HCT116 (cell line): ENCODE results near the gene NAP1L1. TPM values are rescaled to one million over a fixed set of nuclear protein-coding genes. Genes with fewer than 3 reads are reported as not detected.

Experiments used
- ATAC-seq: fragments of 200-7000 bp; cut with Tn5 transposase; 2 replicates; pipeline ENCODE4 v1.9.1; 2020; ENCODE audit warnings: mild to moderate bottlenecking, moderate library complexity
- BruUV-seq: library from RNA; stranded (reverse); fragments of 400-500 nt; replicated peaks from 2 replicates; lab custom pipeline; 2021; lab: Mats Ljungman, UMichigan
- CTCF ChIA-PET: fragments of 300-600 bp; sonication (Branson Sonifier 250); formaldehyde crosslinking; loops from one replicate; lab custom pipeline; 2021; ENCODE audit warnings: antibody characterized with exemption; lab: Charles Lee
- POLR2A ChIA-PET: fragments of 300-600, 350-600 bp; sonication (Branson Sonifier 250); formaldehyde crosslinking; loops from one replicate; lab custom pipeline; 2021; ENCODE audit warnings: antibody characterized with exemption; lab: Charles Lee
- RAD21 ChIA-PET, 2 experiments: fragments of 300-600 bp; sonication (Branson Sonifier 250); formaldehyde crosslinking; loops; one replicate each; lab custom pipeline; 2023; ENCODE audit warnings: low total read pairs in 2 of 2; ENCODE audit not compliant: uncharacterized antibody in 2 of 2, unreplicated experiment in 2 of 2, low non-redundant PET in 1 of 2; lab: Charles Lee
- DNase-seq: peaks from one replicate; pipeline ENCODE4 v3.0.0-alpha.2; 2010; ENCODE audit warnings: low read depth, low spot score
- H2AFZ ChIP-seq: fragments of 200-600 bp; shearing (Covaris generic), sonication (generic); 2 replicates; pipeline ENCODE4 v1.6.1; 2017; ENCODE audit warnings: low read depth, mixed run types, mixed read lengths, antibody characterized with exemption, low read length; ENCODE audit not compliant: poor library complexity, severe bottlenecking
- H3K27ac ChIP-seq: 2 replicates; pipeline ENCODE4 v1.5.1; 2012; ENCODE audit warnings: low read depth, low read length
- H3K27me3 ChIP-seq: fragments of 200-600 bp; sonication (generic); 2 replicates; pipeline ENCODE4 v1.6.1; 2016; ENCODE audit warnings: mixed run types, low read length, mixed read lengths; ENCODE audit not compliant: insufficient read depth
- H3K36me3 ChIP-seq, 2 experiments: fragments of 200-500 bp in 1 of 2; fragments of 200-600 bp in 1 of 2; sonication (Bioruptor generic) in 1 of 2; sonication (generic) in 1 of 2; 2 replicates each; pipeline versions ENCODE4 v1.5.1 to v1.6.1; 2014 to 2016; ENCODE audit warnings: low read length in 2 of 2, inconsistent platforms in 1 of 2, mixed read lengths in 1 of 2, mixed run types in 1 of 2; ENCODE audit not compliant: insufficient read depth in 2 of 2, control insufficient read depth in 1 of 2
- H3K4me1 ChIP-seq, 2 experiments: fragments of 200-600 bp in 1 of 2; sonication (generic) in 1 of 2; 2 replicates each; pipeline versions ENCODE4 v1.5.1 to v1.6.1; 2012 to 2017; ENCODE audit warnings: low read length in 2 of 2, inconsistent platforms in 1 of 2, mild to moderate bottlenecking in 1 of 2, mixed read lengths in 1 of 2, mixed run types in 1 of 2, moderate library complexity in 1 of 2; ENCODE audit not compliant: insufficient read depth in 2 of 2, control insufficient read depth in 1 of 2
- H3K4me2 ChIP-seq: fragments of 200-600 bp; sonication (generic); 2 replicates; pipeline ENCODE4 v1.6.1; 2017; ENCODE audit warnings: mixed run types, low read length, mixed read lengths
- H3K4me3 ChIP-seq, 2 experiments: fragments of 200-600 bp in 1 of 2; sonication (generic) in 1 of 2; replicated peaks in 1 of 2; 2 replicates each; pipeline ENCODE4 v1.5.1; 2011 to 2016; ENCODE audit warnings: low read length in 2 of 2, control low read depth in 1 of 2, low read depth in 1 of 2, mild to moderate bottlenecking in 1 of 2, mixed read lengths in 1 of 2, mixed run types in 1 of 2
- H3K79me2 ChIP-seq: fragments of 200-600 bp; sonication (generic); 2 replicates; pipeline ENCODE4 v1.6.1; 2017; ENCODE audit warnings: mild to moderate bottlenecking, mixed run types, low read length, moderate library complexity, mixed read lengths; ENCODE audit not compliant: insufficient read depth
- H3K9ac ChIP-seq: fragments of 200-600 bp; sonication (generic); 2 replicates; pipeline ENCODE4 v1.6.1; 2016; ENCODE audit warnings: low read length, mixed read lengths
- H3K9me2 ChIP-seq: fragments of 200-600 bp; sonication (generic), shearing (Covaris generic); 2 replicates; pipeline ENCODE4 v1.6.1; 2017; ENCODE audit warnings: mixed run types, mild to moderate bottlenecking, moderate library complexity; ENCODE audit not compliant: insufficient read depth
- H3K9me3 ChIP-seq, 2 experiments: fragments of 200-500 bp in 1 of 2; fragments of 200-600 bp in 1 of 2; sonication (Bioruptor generic) in 1 of 2; sonication (generic) in 1 of 2; 2 replicates each; pipeline ENCODE4 v1.6.1; 2014 to 2017; ENCODE audit warnings: low read length in 2 of 2, mixed read lengths in 2 of 2, inconsistent platforms in 1 of 2, low read depth in 1 of 2, mild to moderate bottlenecking in 1 of 2, mixed run types in 1 of 2, moderate library complexity in 1 of 2; ENCODE audit not compliant: control insufficient read depth in 1 of 2, insufficient read depth in 1 of 2
- H4K20me1 ChIP-seq: fragments of 200-600 bp; sonication (generic), shearing (Covaris generic); 2 replicates; pipeline ENCODE4 v1.6.1; 2017; ENCODE audit warnings: mixed run types, mild to moderate bottlenecking, moderate library complexity; ENCODE audit not compliant: insufficient read depth
- CBX3 ChIP-seq: IDR thresholded peaks from 2 replicates; pipeline ENCODE4 v1.6.1; 2012; ENCODE audit warnings: low read depth
- EGR1 ChIP-seq: IDR thresholded peaks from 2 replicates; pipeline ENCODE4 v1.6.1; 2012; ENCODE audit warnings: low read depth
- ELF1 ChIP-seq: IDR thresholded peaks from 2 replicates; pipeline ENCODE4 v1.6.1; 2012; ENCODE audit warnings: low read depth, borderline replicate concordance
- EZH2 ChIP-seq: fragments of 200-600 bp; sonication (generic); IDR thresholded peaks from 2 replicates; pipeline ENCODE4 v1.6.1; 2017; ENCODE audit warnings: antibody characterized with exemption, mixed run types
- EZH2phosphoT487 ChIP-seq: fragments of 200-600 bp; IDR thresholded peaks from 2 replicates; pipeline ENCODE4 v1.6.1; 2018; ENCODE audit warnings: antibody characterized with exemption, borderline replicate concordance
- POLR2A ChIP-seq: IDR thresholded peaks from 2 replicates; pipeline ENCODE4 v1.7.0; 2011; ENCODE audit warnings: borderline replicate concordance; ENCODE audit not compliant: insufficient read depth, insufficient read length; ENCODE audit errors: extremely low read depth
- POLR2AphosphoS5 ChIP-seq: IDR thresholded peaks from 2 replicates; pipeline ENCODE4 v1.6.1; 2011; ENCODE audit warnings: mild to moderate bottlenecking, low read depth, low read length, moderate library complexity
- SIN3A ChIP-seq: IDR thresholded peaks from 2 replicates; pipeline ENCODE4 v1.6.1; 2012; ENCODE audit warnings: low read depth
- SP1 ChIP-seq: IDR thresholded peaks from 2 replicates; pipeline ENCODE4 v1.6.1; 2012; ENCODE audit warnings: low read depth
- TCF7L2 ChIP-seq: IDR thresholded peaks from 2 replicates; pipeline ENCODE4 v1.7.0; 2011; ENCODE audit warnings: borderline replicate concordance, inconsistent platforms; ENCODE audit not compliant: insufficient read depth, insufficient read length; ENCODE audit errors: extremely low read depth
- YY1 ChIP-seq: IDR thresholded peaks from 2 replicates; pipeline ENCODE4 v1.6.1; 2011; ENCODE audit warnings: low read length, low read depth, moderate library complexity, mild to moderate bottlenecking; ENCODE audit not compliant: insufficient replicate concordance; ENCODE audit errors: extremely low read depth
- intact Hi-C: fragments of 100-400 bp; cut with micrococcal nuclease; formaldehyde crosslinking; loops from 2 replicates; pipeline ENCODE4 v1.10.0; 2022
- total RNA-seq: library from RNA; stranded (reverse); gene quantifications from one replicate; pipeline ENCODE4 v1.2.1, GENCODE V29; 2021; ENCODE audit not compliant: unreplicated experiment
- TF ChIP-seq, protein P1 (sequence below): IDR thresholded peaks from 2 replicates; pipeline ENCODE4 v1.6.1; 2012
- TF ChIP-seq, protein P2 (sequence below): IDR thresholded peaks from 2 replicates; pipeline ENCODE4 v1.6.1; 2012; ENCODE audit warnings: low read depth
- TF ChIP-seq, protein P3 (sequence below): IDR thresholded peaks from 2 replicates; pipeline ENCODE4 v1.6.1; 2011; ENCODE audit warnings: mild to moderate bottlenecking, low read length, moderate library complexity; ENCODE audit not compliant: insufficient replicate concordance; ENCODE audit errors: extremely low read depth

Gene NAP1L1
- total RNA-seq, 1 experiment from 2014 or later, result 531 TPM

DNA sequence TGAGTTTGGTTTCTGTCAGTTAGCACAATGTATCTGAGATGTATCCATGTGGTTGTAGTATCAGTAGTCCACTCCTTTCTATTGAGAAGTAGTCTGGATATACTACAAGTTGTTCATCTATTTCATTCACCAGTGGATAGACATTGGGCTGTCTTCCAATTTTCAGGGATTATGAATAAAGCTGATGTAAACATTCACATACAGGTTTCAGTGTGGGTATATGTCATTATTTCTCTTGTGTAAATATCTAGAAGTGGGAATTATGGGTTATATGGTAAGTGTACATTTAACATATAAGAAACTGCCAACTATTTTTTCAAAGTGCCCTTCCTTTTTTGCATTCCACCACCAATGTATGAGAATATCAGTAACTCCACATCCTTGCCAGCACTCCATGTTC is 88.8 kb downstream of the NAP1L1 start (continued):
- no peak for TF ChIP-seq ELF1
- TF ChIP-seq, protein P1, sequence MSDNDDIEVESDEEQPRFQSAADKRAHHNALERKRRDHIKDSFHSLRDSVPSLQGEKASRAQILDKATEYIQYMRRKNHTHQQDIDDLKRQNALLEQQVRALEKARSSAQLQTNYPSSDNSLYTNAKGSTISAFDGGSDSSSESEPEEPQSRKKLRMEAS, result no peak

DNA sequence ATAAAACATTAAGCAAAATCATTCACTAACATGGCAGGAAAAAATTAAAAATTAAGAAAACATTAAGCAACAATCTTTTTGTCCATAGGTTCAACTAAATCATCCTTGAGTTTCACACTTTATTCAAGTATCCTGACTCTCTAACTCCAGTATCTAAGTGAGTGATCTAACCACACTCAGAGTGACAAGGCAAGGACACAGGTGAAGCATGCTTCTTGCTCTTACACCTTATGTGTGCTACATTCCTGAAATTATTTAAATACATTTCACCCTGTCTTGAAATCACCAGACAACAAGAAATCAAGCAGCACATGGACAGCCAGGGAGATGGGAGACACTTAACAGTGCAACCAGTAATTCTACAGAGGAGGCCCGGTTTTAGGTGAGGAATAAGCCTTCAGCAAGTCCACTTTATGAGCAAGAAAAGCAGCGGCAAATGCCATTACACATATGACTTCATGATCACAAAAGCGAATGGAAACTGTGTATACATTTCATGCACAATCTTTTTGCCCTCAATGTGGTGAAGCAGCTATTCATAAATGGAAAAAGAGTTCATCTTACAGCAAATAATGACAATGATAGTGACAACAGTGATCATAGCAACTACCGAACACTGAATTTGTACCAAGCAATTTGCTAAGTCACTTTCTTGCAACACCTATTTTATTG is 90.3 kb downstream of the NAP1L1 start:
- ChIA-PET RAD21 (no interaction called here), CTCF (no interaction called here), POLR2A (no interaction called here)
- BruUV-seq, result no TSS peak
- H4K20me1 ChIP-seq, result no peaks in the 10 kb centered on the region
- peak; percentile 53 for ATAC-seq
- peak overlapping the region; percentile 4; the same call in 1 of the 2 replicates for H3K4me2 ChIP-seq
- no peaks in the 10 kb centered on the region for H3K27me3 ChIP-seq
- DNase-seq, result no peak
- TF ChIP-seq EZH2phosphoT487, result no peak
- TF ChIP-seq, protein P2, sequence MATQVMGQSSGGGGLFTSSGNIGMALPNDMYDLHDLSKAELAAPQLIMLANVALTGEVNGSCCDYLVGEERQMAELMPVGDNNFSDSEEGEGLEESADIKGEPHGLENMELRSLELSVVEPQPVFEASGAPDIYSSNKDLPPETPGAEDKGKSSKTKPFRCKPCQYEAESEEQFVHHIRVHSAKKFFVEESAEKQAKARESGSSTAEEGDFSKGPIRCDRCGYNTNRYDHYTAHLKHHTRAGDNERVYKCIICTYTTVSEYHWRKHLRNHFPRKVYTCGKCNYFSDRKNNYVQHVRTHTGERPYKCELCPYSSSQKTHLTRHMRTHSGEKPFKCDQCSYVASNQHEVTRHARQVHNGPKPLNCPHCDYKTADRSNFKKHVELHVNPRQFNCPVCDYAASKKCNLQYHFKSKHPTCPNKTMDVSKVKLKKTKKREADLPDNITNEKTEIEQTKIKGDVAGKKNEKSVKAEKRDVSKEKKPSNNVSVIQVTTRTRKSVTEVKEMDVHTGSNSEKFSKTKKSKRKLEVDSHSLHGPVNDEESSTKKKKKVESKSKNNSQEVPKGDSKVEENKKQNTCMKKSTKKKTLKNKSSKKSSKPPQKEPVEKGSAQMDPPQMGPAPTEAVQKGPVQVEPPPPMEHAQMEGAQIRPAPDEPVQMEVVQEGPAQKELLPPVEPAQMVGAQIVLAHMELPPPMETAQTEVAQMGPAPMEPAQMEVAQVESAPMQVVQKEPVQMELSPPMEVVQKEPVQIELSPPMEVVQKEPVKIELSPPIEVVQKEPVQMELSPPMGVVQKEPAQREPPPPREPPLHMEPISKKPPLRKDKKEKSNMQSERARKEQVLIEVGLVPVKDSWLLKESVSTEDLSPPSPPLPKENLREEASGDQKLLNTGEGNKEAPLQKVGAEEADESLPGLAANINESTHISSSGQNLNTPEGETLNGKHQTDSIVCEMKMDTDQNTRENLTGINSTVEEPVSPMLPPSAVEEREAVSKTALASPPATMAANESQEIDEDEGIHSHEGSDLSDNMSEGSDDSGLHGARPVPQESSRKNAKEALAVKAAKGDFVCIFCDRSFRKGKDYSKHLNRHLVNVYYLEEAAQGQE, result no peak
- TF ChIP-seq, protein P3, sequence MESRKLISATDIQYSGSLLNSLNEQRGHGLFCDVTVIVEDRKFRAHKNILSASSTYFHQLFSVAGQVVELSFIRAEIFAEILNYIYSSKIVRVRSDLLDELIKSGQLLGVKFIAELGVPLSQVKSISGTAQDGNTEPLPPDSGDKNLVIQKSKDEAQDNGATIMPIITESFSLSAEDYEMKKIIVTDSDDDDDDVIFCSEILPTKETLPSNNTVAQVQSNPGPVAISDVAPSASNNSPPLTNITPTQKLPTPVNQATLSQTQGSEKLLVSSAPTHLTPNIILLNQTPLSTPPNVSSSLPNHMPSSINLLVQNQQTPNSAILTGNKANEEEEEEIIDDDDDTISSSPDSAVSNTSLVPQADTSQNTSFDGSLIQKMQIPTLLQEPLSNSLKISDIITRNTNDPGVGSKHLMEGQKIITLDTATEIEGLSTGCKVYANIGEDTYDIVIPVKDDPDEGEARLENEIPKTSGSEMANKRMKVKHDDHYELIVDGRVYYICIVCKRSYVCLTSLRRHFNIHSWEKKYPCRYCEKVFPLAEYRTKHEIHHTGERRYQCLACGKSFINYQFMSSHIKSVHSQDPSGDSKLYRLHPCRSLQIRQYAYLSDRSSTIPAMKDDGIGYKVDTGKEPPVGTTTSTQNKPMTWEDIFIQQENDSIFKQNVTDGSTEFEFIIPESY, result no peak
- peak; percentile 21; the same call in 1 of the 2 replicates for TF ChIP-seq SP1
- TF ChIP-seq POLR2A, result no peak
- TF ChIP-seq EZH2, result no peak
- TF ChIP-seq POLR2AphosphoS5, result no peak
- TF ChIP-seq EGR1, result no peak
- TF ChIP-seq YY1, result no peak
- TF ChIP-seq, protein P1, result 0 out of 2 replicates have a peak, but pooled peaks have one; percentile 34
- no peak for TF ChIP-seq CBX3
- no peak for TF ChIP-seq SIN3A
- no peak for TF ChIP-seq TCF7L2
- peak overlapping the region; percentile 32 for H3K9ac ChIP-seq
- no peaks in the 10 kb centered on the region for H3K9me3 ChIP-seq
- peaks cover 37 to 51% of the 10 kb centered on the region in 2 experiments for H3K4me1 ChIP-seq
- peak overlapping the region; percentile 11; the same call in 1 of the 2 replicates for H3K27ac ChIP-seq
- H3K36me3 ChIP-seq, result no peaks in the 10 kb centered on the region
- H3K4me3 ChIP-seq, result no peak overlapping the region
- H3K79me2 ChIP-seq, result no peaks in the 10 kb centered on the region
- no peaks in the 10 kb centered on the region for H3K9me2 ChIP-seq
- H2AFZ ChIP-seq, result no peak overlapping the region
- intact Hi-C loops, result no loop called here
